Nephron progenitor cell (in vitro differentiated cells): ENCODE data around the gene PRDX5.

Source experiments
- DNase-seq: peaks from one replicate; pipeline ENCODE4 v3.0.0; 2021
- H3K27ac Mint-ChIP-seq: 2 replicates; pipeline ENCODE4 v1.8.0; 2021; ENCODE audit warnings: mild to moderate bottlenecking, moderate library complexity, mixed read lengths
- H3K27me3 Mint-ChIP-seq: 2 replicates; pipeline ENCODE4 v1.8.0; 2021; ENCODE audit warnings: mild to moderate bottlenecking, low read depth, mixed read lengths; ENCODE audit not compliant: poor library complexity
- H3K36me3 Mint-ChIP-seq: 2 replicates; pipeline ENCODE4 v1.8.0; 2021; ENCODE audit warnings: low read depth, mixed read lengths
- H3K4me1 Mint-ChIP-seq: 2 replicates; pipeline ENCODE4 v1.8.0; 2021; ENCODE audit warnings: mixed read lengths
- H3K4me3 Mint-ChIP-seq: 2 replicates; pipeline ENCODE4 v1.8.0; 2021; ENCODE audit warnings: mild to moderate bottlenecking, moderate library complexity, mixed read lengths
- H3K9me3 Mint-ChIP-seq: 2 replicates; pipeline ENCODE4 v1.8.0; 2021; ENCODE audit warnings: mild to moderate bottlenecking, moderate library complexity, mixed read lengths
- TF ChIP-seq, protein P1 (sequence below): fragments of 200-600 bp; sonication (generic); IDR thresholded peaks from 2 replicates; pipeline ENCODE4 v1.5.0; 2021; ENCODE audit warnings: antibody characterized with exemption

Gene PRDX5

DNA sequence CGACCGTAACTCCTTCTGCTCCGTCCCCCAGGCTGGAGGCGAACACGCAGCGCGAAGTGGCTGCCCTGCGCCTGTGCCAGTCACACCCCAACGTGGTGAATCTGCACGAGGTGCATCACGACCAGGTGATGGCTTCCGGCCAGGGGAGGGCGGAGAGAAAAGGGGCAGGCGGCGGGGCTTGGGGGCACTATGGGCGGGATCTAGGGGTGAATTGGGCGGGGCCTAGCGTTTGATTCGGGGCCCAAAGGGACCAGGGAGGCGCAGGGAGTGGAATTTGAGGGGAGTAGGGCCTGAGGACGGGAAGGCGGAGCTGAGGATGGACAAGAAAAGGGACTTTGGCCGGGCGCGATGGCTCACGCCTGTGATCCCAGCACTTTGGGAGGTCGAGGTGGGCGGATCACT lies 50.8 kb downstream of the PRDX5 start:
- peaks cover 13% of the 10 kb centered on the region for H3K4me1 Mint-ChIP-seq

DNA sequence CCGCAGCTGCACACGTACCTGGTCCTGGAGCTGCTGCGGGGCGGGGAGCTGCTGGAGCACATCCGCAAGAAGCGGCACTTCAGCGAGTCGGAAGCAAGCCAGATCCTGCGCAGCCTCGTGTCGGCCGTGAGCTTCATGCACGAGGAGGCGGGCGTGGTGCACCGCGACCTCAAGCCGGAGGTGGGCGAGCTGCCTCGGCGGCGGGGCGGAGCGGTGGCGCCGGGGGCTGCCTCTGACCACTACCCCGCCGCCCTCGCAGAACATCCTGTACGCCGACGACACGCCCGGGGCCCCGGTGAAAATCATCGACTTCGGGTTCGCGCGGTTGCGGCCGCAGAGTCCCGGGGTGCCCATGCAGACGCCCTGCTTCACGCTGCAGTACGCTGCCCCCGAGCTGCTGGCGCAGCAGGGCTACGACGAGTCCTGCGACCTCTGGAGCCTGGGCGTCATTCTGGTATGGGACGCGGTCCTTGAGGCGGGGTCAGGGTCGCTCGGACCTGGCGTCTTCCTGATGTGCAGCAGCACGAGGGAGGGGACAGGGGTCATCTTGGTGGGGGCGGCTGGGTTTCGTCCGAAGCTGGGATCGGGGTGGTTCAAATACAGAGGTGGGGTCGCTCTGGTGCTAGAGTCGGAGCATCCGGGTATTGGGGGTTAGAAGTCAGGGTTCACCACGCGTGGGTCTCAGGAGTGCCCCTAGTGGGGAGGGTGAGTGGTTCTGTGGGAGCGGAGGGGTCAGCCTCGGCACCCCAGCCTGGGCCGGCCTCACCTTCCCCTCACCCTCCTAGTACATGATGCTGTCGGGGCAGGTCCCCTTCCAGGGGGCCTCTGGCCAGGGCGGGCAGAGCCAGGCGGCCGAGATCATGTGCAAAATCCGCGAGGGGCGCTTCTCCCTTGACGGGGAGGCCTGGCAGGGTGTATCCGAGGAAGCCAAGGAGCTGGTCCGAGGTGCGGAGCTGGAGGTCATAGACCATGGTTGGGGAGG lies 51.8 kb downstream of the PRDX5 start:
- Mint-ChIP-seq H3K27ac (no peak overlapping the region), H3K9me3 (no peaks in the 10 kb centered on the region), H3K4me3 (no peak overlapping the region), H3K27me3 (peaks cover 4% of the 10 kb centered on the region), H3K4me1 (peaks cover 13% of the 10 kb centered on the region), H3K36me3 (peaks cover 40% of the 10 kb centered on the region)
- no peak for DNase-seq
- TF ChIP-seq, protein P1, sequence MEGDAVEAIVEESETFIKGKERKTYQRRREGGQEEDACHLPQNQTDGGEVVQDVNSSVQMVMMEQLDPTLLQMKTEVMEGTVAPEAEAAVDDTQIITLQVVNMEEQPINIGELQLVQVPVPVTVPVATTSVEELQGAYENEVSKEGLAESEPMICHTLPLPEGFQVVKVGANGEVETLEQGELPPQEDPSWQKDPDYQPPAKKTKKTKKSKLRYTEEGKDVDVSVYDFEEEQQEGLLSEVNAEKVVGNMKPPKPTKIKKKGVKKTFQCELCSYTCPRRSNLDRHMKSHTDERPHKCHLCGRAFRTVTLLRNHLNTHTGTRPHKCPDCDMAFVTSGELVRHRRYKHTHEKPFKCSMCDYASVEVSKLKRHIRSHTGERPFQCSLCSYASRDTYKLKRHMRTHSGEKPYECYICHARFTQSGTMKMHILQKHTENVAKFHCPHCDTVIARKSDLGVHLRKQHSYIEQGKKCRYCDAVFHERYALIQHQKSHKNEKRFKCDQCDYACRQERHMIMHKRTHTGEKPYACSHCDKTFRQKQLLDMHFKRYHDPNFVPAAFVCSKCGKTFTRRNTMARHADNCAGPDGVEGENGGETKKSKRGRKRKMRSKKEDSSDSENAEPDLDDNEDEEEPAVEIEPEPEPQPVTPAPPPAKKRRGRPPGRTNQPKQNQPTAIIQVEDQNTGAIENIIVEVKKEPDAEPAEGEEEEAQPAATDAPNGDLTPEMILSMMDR = no peak

More for the DNA sequence above, 50.8 kb downstream of the PRDX5 start:
- Mint-ChIP-seq H3K27ac (no peak overlapping the region), H3K27me3 (no peaks in the 10 kb centered on the region), H3K4me3 (no peak overlapping the region), H3K36me3 (peaks cover 46% of the 10 kb centered on the region), H3K9me3 (no peaks in the 10 kb centered on the region)
- TF ChIP-seq, protein P1 = no peak
- no peak for DNase-seq

DNA sequence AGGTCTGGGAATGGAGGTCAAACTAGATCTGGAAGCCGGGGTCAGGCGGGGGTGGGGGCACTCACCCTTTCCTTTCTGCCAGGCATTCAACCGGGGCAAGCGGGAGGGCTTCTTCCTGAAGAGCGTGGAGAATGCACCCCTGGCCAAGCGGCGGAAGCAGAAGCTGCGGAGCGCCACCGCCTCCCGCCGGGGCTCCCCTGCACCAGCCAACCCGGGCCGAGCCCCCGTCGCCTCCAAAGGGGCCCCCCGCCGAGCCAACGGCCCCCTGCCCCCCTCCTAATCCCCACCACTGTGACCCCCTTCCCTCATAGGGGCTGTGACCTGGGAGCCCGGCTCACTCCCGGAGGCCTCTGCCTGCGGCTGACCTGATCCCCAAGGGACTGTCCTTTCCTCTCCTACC lies 53.3 kb downstream of the PRDX5 start:
- Mint-ChIP-seq H3K27me3 (peaks cover 8% of the 10 kb centered on the region), H3K36me3 (peaks cover 26% of the 10 kb centered on the region), H3K4me3 (no peak overlapping the region), H3K4me1 (peaks cover 13% of the 10 kb centered on the region), H3K9me3 (no peaks in the 10 kb centered on the region), H3K27ac (no peak overlapping the region)
- TF ChIP-seq, protein P1 = no peak
- DNase-seq = no peak
